Keratinocyte (primary cell): ENCODE measurements around the gene SEMA3A. TPM values are rescaled to one million over a fixed set of nuclear protein-coding genes. Genes with fewer than 3 reads are reported as not detected.

ENCODE experiments used
- DNase-seq: peaks from one replicate; pipeline ENCODE4 v3.0.0-alpha.2; 2011; ENCODE audit warnings: low read depth, missing footprints, low spot score
- FAIRE-seq: peaks from 2 replicates; lab custom pipeline; 2011; peaks lifted over from hg19 to GRCh38; lab: Jason Lieb, UNC
- H2AFZ ChIP-seq: 2 replicates; pipeline ENCODE4 v1.6.0; 2012; ENCODE audit warnings: low read length, control low read depth, inconsistent platforms; ENCODE audit not compliant: control insufficient read depth
- H3K27ac ChIP-seq: 2 replicates; pipeline ENCODE4 v1.5.1; 2011; ENCODE audit warnings: low read length; ENCODE audit not compliant: control insufficient read depth, insufficient read depth
- H3K27me3 ChIP-seq: 3 replicates; pipeline ENCODE4 v1.6.0; 2011; ENCODE audit warnings: low read length; ENCODE audit not compliant: control insufficient read depth, insufficient read depth; ENCODE audit errors: extremely low read depth
- H3K36me3 ChIP-seq, 2 experiments: 2 replicates in 1 of 2; 3 replicates in 1 of 2; pipeline ENCODE4 v1.5.1; 2011; ENCODE audit warnings: low read length in 2 of 2, mild to moderate bottlenecking in 1 of 2; ENCODE audit not compliant: control insufficient read depth in 2 of 2, insufficient read depth in 2 of 2; ENCODE audit errors: extremely low read depth in 1 of 2
- H3K4me1 ChIP-seq: 3 replicates; pipeline ENCODE4 v1.5.1; 2011; ENCODE audit warnings: low read length; ENCODE audit not compliant: control insufficient read depth, insufficient read depth; ENCODE audit errors: extremely low read depth
- H3K4me2 ChIP-seq: 3 replicates; pipeline ENCODE4 v1.6.0; 2011; ENCODE audit warnings: low read depth, low read length; ENCODE audit not compliant: control insufficient read depth, insufficient read depth; ENCODE audit errors: extremely low read depth
- H3K4me3 ChIP-seq, 3 experiments: fragments of 200-600 bp in 1 of 3; sonication (generic) in 1 of 3; 2 replicates in 2 of 3; 3 replicates in 1 of 3; pipeline ENCODE4 v1.5.1; 2011 to 2016; ENCODE audit warnings: low read length in 3 of 3, mild to moderate bottlenecking in 3 of 3, control low read depth in 2 of 3, inconsistent platforms in 1 of 3, low read depth in 1 of 3, mixed read lengths in 1 of 3, mixed run types in 1 of 3, moderate library complexity in 1 of 3; ENCODE audit not compliant: control insufficient read depth in 2 of 3, insufficient read depth in 2 of 3; ENCODE audit errors: extremely low read depth in 1 of 3
- H3K79me2 ChIP-seq: 2 replicates; pipeline ENCODE4 v1.6.0; 2012; ENCODE audit warnings: low read length; ENCODE audit not compliant: control insufficient read depth, insufficient read depth
- H3K9ac ChIP-seq: 3 replicates; pipeline ENCODE4 v1.6.0; 2011; ENCODE audit warnings: low read length; ENCODE audit not compliant: control insufficient read depth, insufficient read depth; ENCODE audit errors: extremely low read depth
- H3K9me1 ChIP-seq: 3 replicates; pipeline ENCODE4 v1.6.0; 2011; ENCODE audit warnings: low read length; ENCODE audit not compliant: control insufficient read depth, insufficient read depth; ENCODE audit errors: extremely low read depth
- H3K9me3 ChIP-seq: 2 replicates; pipeline ENCODE4 v1.5.1; 2012; ENCODE audit warnings: low read depth, low read length; ENCODE audit not compliant: control insufficient read depth
- H4K20me1 ChIP-seq: 3 replicates; pipeline ENCODE4 v1.6.0; 2011; ENCODE audit warnings: low read length; ENCODE audit not compliant: control insufficient read depth, insufficient read depth; ENCODE audit errors: extremely low read depth
- CTCF ChIP-seq, 3 experiments: IDR thresholded peaks in 1 of 3; conservative IDR thresholded peaks in 1 of 3; optimal IDR thresholded peaks in 1 of 3; 2 replicates in 2 of 3; 3 replicates in 1 of 3; pipeline versions ENCODE3 to v1.5.1; 2011; ENCODE audit warnings: low read length in 3 of 3, mild to moderate bottlenecking in 3 of 3, moderate library complexity in 2 of 3, control low read depth in 1 of 3, inconsistent platforms in 1 of 3; ENCODE audit not compliant: insufficient read depth in 2 of 3; ENCODE audit errors: extremely low read depth in 1 of 3
- EZH2 ChIP-seq: IDR thresholded peaks from one replicate; pipeline ENCODE4 v1.6.1; 2012; ENCODE audit warnings: inconsistent platforms, mild to moderate bottlenecking, low read length, moderate library complexity
- dilution Hi-C: fragments of 300-500 bp; cut with MboI; formaldehyde crosslinking; loops from one replicate; pipeline ENCODE4 v1.7.0; 2020; ENCODE audit warnings: low sequenced_read_pairs; ENCODE audit not compliant: extremely low pct_ligation_motif_present
- polyA plus RNA-seq, 5 experiments: library from polyadenylated mRNA; depleted of rRNA in 3 of 5; stranded (reverse) in 3 of 5; stranded (forward) in 1 of 5; unstranded in 1 of 5; fragments of >200 nt; gene quantifications; 1 replicate in 1 of 5; 2 replicates in 3 of 5; 3 replicates in 1 of 5; pipeline versions ENCODE4 v1.2.1 to v1.2.3, GENCODE V29; 2011 to 2012; ENCODE audit warnings: missing spikeins in 2 of 5, low read depth in 1 of 5, low replicate concordance in 1 of 5

SEMA3A gene
- polyA plus RNA-seq, 1 donor (not counting 4 experiments of a cell fraction or from before 2014, with no cell fraction given), result 2.1 TPM

DNA sequence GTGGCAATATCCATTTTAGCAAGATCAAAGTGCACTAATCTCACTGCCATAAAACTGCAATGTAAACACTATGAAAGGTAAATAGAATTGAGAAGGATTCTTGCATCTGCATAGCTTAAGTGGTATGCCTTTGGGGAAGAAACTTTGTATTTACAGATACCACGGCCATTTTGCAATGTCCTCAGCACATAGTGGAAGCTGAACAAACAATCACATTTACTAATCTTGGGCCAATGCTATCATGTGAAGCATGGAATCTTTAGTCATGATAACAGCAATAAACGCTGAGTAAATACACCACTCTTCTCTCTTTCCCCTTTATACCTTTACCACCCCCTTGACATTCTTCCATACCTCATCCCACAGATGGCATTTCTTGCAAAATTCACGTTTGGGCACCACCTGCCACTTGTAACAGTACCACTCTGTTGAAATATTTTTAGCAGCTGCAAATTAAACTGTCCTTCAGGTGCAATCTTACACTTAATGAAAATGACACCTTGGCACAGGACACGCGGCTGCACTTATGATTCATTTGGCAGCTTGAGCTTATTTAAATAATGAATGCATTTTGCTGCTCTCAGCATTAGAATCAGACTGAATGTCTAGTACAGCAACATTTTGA lies 171.8 kb downstream of the SEMA3A start:
- no peak overlapping the region for H3K9ac ChIP-seq
- no peak overlapping the region for H3K4me2 ChIP-seq
- peak overlapping the region; percentile 17 for H2AFZ ChIP-seq
- TF ChIP-seq EZH2 (no peak), CTCF (optimal IDR thresholded peaks at IDR 0.05 in 1 of 3, IDR thresholded peaks at IDR 0.05 in 1 of 3, conservative IDR thresholded peaks at IDR 0.05 in 1 of 3; ENCODE audit: extremely low read depth in 1 of 3, insufficient read depth in 2 of 3, low read length in 3 of 3) (no peak)
- no peaks in the 10 kb centered on the region for H3K27me3 ChIP-seq
- DNase-seq, result no peak
- H4K20me1 ChIP-seq, result no peaks in the 10 kb centered on the region
- H3K36me3 ChIP-seq, result no peaks in the 10 kb centered on the region
- no peaks in the 10 kb centered on the region for H3K9me1 ChIP-seq
- no peaks in the 10 kb centered on the region for H3K9me3 ChIP-seq
- no peaks in the 10 kb centered on the region for H3K79me2 ChIP-seq
- H3K27ac ChIP-seq, result no peak overlapping the region
- H3K4me3 ChIP-seq, result no peak overlapping the region
- no peak for FAIRE-seq
- dilution Hi-C loops, result no loop called here
- H3K4me1 ChIP-seq, result peaks cover 12% of the 10 kb centered on the region

DNA sequence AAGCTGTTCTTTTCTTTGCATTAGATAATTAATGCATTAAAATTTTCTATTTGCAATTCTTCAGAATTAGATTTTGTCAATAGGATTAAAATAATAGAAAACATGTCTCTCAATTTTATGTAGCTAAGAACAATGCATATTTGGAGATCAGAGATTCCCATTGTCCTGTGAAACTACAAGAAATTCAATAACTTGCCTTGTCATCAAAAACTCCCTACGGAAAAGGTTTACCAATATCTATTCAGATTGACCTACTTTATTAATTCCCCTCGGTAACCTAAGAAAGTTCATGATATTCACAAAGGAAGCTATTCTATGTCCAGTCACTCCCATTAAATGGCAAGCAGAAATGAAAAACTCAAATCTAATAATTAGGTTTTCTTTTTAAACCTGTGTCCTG lies 172.6 kb downstream of the SEMA3A start:
- H3K36me3 ChIP-seq, result no peaks in the 10 kb centered on the region
- H3K9me1 ChIP-seq, result no peaks in the 10 kb centered on the region
- dilution Hi-C loops, result no loop called here
- no peaks in the 10 kb centered on the region for H3K27me3 ChIP-seq
- TF ChIP-seq CTCF (optimal IDR thresholded peaks at IDR 0.05 in 1 of 3, IDR thresholded peaks at IDR 0.05 in 1 of 3, conservative IDR thresholded peaks at IDR 0.05 in 1 of 3; ENCODE audit: extremely low read depth in 1 of 3, insufficient read depth in 2 of 3, low read length in 3 of 3), result no peak
- TF ChIP-seq EZH2, result no peak
- no peak overlapping the region for H2AFZ ChIP-seq
- no peaks in the 10 kb centered on the region for H3K79me2 ChIP-seq
- H3K9me3 ChIP-seq, result no peaks in the 10 kb centered on the region
- H3K4me3 ChIP-seq, result no peak overlapping the region
- no peaks in the 10 kb centered on the region for H4K20me1 ChIP-seq
- H3K4me2 ChIP-seq, result no peak overlapping the region
- peaks cover 12% of the 10 kb centered on the region for H3K4me1 ChIP-seq
- FAIRE-seq (no peak), DNase-seq (no peak)
- H3K27ac ChIP-seq, result no peak overlapping the region
- no peak overlapping the region for H3K9ac ChIP-seq
